ENCODE measurements around the gene SCUBE3.

GRCh38 chr6:35224720-35225119 lies 11.0 kb downstream of the SCUBE3 start:
- no peak for TF ChIP-seq POLR2AphosphoS5 (IDR thresholded peaks at IDR 0.05; ENCODE audit: low read depth, low read length)
- TF ChIP-seq POLR2A (IDR thresholded peaks at IDR 0.05; ENCODE audit: low read depth, low read length), result no peak
- TF ChIP-seq PAX5 (IDR thresholded peaks at IDR 0.05; ENCODE audit: insufficient read depth, low read length, severe bottlenecking), result no peak

Data from GM12891 (cell line).